Stromal cell of bone marrow (primary cell): ENCODE measurements around the gene FCER1A.
"Not testable (repeated sequence)": the region's sequence is repeated elsewhere in the genome, so short reads cannot be mapped to it uniquely, and the experiment has no call there.

ENCODE experiments used
- DNase-seq: peaks from one replicate; pipeline ENCODE4 v3.0.0-alpha.2; 2012; ENCODE audit warnings: low read depth

The FCER1A gene

GRCh38 chr1:159302095-159302494 lies at the start of gene FCER1A:
TSS of gene FCER1A (plus strand) at chr1:159302336. CDS start at chr1:159302365, 29 bp downstream.
- DNase-seq = no peak

GRCh38 chr1:159261311-159261710 lies 40.8 kb upstream of the FCER1A start:
- no peak for DNase-seq

- DNase-seq = no peak
These were observed 40.2 kb upstream of the FCER1A start for GRCh38 chr1:159261721-159262494.

DNA sequence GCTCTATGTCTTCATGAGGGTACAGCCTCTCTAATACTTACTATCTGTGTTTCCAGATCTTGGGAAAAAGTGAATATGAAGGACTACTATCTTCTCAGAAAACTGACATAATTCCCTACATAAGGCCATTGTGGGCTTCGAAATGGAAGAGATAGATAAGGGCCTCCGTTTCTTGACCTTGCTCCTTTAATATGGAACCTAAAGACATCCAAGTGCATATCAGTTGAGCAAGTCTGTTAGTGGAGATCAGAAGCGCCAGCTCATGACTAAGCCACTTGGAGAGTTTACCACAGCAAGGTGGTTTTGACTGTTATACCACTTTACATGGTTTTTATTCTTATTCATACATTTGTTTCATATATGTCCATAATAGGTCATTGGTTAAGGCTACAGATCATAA lies 35.3 kb upstream of the FCER1A start:
- DNase-seq = no peak

- no peak for DNase-seq
These were observed 27.5 kb upstream of the FCER1A start for GRCh38 chr1:159274631-159275030.

DNA sequence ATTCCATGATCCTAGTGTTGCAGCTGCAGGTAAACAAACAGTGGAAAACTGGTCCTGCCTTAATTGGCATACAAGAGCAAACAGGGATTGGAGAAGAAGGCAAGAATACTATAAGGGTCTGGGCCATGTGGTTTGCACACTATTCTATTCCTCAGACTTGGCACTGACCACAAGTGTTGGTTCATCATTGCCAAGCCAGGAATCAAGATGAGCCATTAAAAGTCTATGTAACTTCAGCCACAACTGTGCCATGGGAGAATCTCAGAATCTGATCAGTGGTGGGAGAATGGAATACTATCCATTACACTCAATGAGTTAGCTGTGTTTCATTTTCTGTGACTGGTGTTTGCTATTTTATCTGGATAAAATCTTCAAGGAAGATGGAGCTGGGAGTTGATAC lies 26.2 kb upstream of the FCER1A start:
- DNase-seq = no peak

DNA sequence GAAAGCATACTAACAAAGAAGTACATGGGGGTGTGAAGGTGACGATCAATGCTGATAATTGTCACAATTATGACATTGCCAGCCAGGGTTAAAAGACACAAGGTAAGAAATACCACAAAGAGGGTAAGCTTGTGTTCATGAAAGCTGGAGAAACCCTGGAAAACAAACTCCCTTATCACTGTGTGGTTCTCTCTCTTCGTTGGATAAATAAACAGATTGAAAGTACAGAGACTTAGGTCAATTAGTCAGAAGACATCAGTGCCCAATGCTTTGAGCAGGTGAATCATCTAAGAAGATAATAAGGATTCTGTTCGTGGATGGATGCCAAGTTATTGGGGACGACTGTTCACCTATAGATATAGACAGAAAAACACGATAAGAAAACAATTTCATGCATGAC lies 22.4 kb upstream of the FCER1A start:
- DNase-seq = no peak

GRCh38 chr1:159282118-159282517 lies 20.0 kb upstream of the FCER1A start:
- no peak for DNase-seq

DNA sequence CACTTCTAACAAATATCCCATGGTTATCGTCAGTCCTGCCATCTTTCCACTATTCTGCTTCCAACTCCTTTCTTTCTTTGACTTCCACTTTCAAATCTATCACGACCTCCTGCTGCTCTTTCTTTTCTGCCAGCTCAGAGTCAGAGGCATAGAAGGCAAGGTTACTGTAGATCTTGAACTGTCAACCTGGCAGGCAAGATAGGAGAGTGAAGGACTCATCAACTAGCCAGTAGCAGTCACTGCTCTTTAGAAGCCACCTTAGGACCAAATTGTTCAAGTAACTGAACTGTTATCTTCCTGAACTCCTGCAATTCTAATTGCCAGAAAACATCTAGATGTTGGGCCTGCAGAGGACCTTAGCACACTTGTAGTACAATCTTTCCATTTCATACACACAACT lies 13.1 kb upstream of the FCER1A start:
- DNase-seq = no peak

GRCh38 chr1:159291424-159291823 lies 10.7 kb upstream of the FCER1A start:
- DNase-seq = no peak

GRCh38 chr1:159296706-159297375 lies 5.3 kb upstream of the FCER1A start:
- DNase-seq = no peak

DNA sequence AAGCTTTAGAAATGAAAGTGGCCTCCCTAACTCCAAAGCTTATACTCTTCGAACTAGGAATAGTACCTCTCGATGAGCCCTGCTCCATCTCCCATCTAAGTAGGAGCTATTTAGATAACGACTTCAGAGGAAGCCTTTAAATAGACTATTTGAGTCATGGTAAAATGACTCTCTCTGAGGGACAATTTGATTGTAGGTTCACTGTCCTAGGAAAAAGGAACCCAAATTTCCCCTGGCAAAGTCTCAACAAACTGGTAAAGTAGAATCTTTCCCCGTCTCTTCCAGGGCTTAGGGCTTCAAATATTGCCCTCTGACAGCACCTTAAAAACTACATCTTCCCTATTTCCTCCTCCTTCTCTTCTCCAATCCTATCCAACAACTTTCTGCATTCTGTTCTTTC lies 2.0 kb upstream of the FCER1A start:
- DNase-seq = no peak

DNA sequence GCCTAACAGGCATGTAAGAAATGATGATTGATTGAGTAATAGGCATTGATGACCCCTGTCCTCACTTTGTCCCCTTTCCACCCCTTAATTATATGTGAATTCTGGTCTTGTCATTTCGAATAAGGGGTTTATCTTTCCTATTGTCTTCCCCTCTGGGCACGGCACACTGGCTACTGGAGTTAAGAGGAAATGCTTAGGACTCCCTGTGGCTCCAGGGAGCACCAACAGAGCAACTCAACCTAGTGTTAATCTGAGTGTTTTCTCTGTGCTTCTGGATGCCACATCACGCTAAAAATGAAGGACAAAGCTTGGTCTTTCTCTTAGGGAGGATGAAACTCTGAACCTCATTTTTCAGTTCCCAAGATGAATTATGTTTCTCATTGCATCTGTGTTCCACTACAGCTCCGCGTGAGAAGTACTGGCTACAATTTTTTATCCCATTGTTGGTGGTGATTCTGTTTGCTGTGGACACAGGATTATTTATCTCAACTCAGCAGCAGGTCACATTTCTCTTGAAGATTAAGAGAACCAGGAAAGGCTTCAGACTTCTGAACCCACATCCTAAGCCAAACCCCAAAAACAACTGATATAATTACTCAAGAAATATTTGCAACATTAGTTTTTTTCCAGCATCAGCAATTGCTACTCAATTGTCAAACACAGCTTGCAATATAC lies 5.3 kb downstream of the FCER1A start:
- no peak for DNase-seq

GRCh38 chr1:159311679-159312078 lies 9.5 kb downstream of the FCER1A start:
- no peak for DNase-seq

DNA sequence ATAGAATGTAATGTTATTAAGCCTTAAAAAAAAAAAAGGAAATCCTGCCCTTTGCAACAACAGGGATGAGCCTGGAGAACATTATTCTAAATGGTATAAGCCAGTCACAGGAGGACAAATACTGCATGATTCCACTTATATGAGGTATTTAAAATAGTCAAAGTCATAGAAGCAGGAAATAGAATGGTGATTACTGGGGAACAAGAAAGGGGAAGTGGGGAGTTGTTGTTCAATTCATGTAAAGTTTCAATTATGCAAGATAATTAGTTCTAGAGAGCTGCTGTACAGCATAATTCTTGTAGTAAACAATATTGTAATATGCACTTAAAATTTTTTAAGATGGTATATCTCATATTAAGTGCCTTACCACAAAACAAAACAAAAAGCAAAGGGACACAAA lies 13.2 kb downstream of the FCER1A start:
- no peak for DNase-seq

DNA sequence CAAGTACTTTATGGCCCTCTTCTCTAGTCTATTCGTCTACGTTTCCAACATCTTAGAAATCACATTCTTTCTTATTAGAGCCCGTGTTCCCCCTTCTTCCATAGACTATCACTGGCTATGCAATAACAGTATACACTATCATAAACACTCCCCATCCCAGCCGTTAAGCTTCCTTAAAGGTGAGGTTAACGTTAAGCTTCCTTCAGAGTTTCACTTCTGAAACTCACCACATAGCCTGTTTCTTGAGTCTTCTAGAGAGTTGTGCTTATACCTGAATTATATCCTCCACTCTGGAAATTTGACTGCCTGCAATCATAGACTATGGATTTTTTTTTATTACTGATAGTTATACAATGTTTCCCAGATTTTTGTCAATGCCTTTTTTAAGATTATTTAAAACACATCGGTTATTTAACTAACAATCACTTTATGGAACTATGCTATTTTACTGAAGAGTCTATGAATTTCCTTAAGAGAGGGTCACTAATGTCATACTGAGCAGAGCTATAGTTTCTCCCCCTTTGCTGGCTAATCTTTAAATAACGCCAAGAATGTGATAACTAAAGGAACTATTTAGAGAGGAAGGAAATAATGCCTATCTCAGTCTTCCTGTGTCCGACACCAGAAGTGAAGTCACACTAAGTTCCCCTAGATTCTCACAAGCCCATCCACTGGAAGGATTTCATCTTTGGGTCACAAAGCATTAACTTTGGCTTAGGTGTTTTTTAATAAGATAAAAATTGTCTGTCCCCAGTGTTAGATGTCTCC lies 16.8 kb downstream of the FCER1A start:
- no peak for DNase-seq

GRCh38 chr1:159334797-159335196 lies 32.7 kb downstream of the FCER1A start:
- no peak for DNase-seq

GRCh38 chr1:159338018-159338417 lies 35.9 kb downstream of the FCER1A start:
- DNase-seq = no peak

- DNase-seq = no peak
These were observed 37.4 kb downstream of the FCER1A start for GRCh38 chr1:159339536-159339935.

DNA sequence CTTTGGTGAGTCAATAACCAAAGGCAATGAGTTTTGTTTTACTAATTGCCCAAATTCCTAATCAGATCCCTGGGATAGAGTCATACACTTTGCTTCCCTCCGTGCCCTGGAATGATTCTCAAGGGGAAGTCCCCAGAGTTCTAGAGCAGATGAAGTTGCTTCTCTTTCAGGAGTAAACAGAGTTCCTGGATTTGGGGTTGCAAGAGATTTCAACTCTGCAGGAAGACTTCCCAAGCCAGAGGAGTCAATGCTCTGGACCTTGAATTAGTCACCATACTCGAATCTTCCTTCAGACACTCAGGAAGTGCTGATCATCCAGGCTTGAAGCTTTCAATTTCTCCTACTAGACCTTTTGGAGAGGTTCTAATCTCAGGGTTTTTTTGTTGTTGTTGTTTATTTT lies 39.6 kb downstream of the FCER1A start:
- no peak for DNase-seq

- DNase-seq = no peak
These were observed 40.8 kb downstream of the FCER1A start for GRCh38 chr1:159342761-159343425.

- not testable (repeated sequence) for DNase-seq
These were observed 47.2 kb downstream of the FCER1A start for GRCh38 chr1:159349374-159349773.
